H4 (cell line): Measurements from ENCODE around the gene PTK7. TPM values are rescaled to one million over a fixed set of nuclear protein-coding genes. Genes with fewer than 3 reads are reported as not detected.
A peak's percentile ranks its signal among the peaks of the same experiment; 100 is the strongest.
"Not testable (repeated sequence)": the region's sequence is repeated elsewhere in the genome, so short reads cannot be mapped to it uniquely, and the experiment has no call there.

ENCODE experiments used
- DNase-seq: peaks from one replicate; pipeline ENCODE4 v3.0.0-alpha.2; 2015; ENCODE audit warnings: low spot score
- total RNA-seq: library from RNA; depleted of rRNA; stranded (reverse); fragments of >200 nt; shearing (Covaris generic); gene quantifications from 2 replicates; pipeline ENCODE4 v1.2.3, GENCODE V29; 2014; rRNA removed

PTK7 gene
- total RNA-seq: 46.0 and 57.7 TPM in 2 replicates

DNA sequence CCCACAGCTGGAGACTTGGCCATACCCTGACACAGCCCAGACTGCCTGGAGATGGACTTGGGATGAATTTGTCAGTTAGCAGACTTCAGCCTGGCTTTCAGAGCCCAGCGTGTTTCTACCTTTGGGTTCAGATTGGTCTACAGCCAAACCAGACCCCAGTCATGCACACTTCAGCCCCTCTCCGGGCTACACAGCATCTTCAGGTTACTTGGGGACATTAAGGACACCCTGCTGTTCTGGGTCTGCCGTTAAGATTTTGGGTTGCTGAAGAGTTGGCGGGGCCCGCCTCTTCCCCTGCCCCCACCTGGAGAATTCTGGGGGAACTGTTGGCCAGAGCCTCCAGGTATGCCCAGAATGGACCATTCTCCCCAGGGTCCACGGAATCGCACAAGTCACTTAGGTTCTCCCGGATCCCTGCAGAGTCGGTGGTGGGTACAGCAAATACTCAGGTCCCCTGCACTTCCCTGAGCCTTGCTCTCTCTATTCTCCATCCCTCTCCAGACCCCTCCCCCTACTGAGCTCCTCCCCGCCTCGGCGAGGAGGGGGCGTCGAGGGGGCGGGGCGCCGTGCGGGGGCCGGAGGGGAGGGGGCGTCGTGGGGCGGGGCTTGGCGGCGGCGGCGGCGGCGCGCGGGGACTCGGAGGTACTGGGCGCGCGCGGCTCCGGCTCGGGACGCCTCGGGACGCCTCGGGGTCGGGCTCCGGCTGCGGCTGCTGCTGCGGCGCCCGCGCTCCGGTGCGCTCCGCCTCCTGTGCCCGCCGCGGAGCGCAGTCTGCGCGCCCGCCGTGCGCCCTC lies at the start of gene PTK7:
Gene PTK7 (plus strand): TSS at position 645 of the 794 bp plus-strand sequence. CDS start 175 bp downstream, outside the sequence.
- DNase-seq: peak; percentile 47

GRCh38 chr6:43026365-43026764 lies 49.7 kb upstream of the PTK7 start:
- no peak for DNase-seq

- DNase-seq: no peak
These were observed 47.0 kb upstream of the PTK7 start for GRCh38 chr6:43029120-43029519.

DNA sequence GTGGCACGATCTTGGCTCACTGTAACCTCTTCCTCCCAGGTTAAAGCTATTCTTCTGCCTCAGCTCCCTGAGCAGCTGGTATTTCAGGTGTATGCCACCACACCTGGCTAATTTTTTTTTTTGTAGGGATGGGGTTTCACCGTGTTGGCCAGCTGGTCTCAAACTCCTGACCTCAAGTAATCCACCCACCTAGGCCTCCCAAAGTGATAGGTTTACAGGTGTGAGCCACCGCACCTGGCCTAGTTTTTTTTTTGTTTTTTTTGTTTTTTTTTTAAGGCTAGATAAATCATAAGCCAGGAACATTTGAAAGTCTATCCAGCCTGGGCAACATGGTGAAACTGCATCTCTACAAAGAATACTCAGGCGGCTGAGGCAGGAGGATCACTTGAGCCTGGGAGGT lies 43.8 kb upstream of the PTK7 start:
- DNase-seq: no peak

GRCh38 chr6:43033496-43034189 lies 42.5 kb upstream of the PTK7 start:
- DNase-seq: no peak

DNA sequence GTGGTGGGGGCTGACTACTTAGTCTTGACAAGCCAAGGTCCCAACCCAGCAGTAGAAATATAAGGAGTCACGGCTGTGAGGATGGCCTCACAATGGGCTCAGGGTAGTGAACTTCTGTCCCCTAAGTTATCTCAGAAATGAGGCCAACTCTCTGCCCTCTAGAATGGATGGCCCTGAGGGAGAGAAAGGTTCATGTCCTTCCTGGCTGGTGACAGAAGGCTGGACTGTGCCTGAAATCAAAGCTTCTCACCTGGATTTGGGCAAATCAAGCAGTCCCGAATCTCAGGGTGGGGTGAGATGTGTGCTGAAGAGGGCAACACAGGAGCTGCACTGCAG lies 42.0 kb upstream of the PTK7 start:
- DNase-seq: no peak

DNA sequence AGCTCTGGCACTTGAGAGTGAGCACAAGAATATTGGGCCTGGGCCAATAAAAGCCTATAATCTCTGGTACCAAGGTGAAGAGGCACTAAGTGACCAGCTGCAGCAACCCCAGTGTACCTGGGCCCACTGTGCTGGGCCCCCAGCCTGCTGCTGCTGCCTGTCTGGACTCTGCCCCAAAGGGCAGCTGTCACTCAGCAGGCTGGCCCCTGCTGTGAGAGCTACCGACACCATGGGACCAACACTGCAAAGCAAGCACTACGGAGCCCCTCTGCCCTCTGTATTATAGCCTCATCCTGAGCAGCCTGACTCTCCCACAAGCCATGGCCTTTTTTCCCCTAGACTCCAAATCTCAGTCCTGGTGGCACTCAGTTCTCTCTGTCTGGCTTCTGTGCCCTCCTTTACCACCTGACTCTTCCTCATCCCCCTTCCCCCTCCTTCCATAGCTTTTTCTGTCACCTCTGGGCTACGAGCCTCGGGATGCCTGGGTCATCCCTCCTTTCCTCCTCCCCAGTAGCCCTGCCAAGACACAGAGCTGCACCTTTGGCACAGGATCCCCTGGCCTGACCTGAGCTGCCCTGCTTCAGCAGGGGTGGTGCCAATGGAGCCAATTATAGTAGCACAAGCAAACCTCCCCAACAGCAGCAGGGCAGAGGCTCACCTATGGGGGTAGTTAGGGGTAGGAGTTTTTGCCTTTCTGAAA lies 40.5 kb upstream of the PTK7 start:
- DNase-seq: no peak

- no peak for DNase-seq
These were observed 39.4 kb upstream of the PTK7 start for GRCh38 chr6:43036712-43037111.

DNA sequence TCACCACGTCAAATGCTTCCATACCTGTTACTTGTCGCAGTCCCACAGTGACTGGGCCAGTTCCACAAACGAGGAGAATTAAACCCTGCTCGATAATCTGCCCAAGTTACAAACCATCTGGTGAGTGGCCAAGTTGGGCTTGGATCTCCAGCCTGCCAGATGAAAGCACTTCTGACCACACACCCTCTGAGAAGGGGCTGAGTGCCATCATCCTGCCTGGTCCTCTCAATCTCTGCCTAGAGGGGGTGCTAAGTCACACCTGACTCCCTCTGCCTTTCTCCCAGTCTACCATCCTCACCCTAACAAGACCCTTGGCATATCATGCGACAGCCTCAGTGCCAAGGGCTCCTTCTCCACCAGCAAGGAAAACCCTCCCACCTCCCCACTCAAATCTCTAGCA lies 38.9 kb upstream of the PTK7 start:
- DNase-seq: no peak

- no peak for DNase-seq
These were observed 38.4 kb upstream of the PTK7 start for GRCh38 chr6:43037706-43038105.

GRCh38 chr6:43038727-43039126 lies 37.4 kb upstream of the PTK7 start:
- DNase-seq: no peak

GRCh38 chr6:43040542-43041257 lies 35.4 kb upstream of the PTK7 start:
- DNase-seq: no peak

- DNase-seq: not testable (repeated sequence)
These were observed 34.6 kb upstream of the PTK7 start for GRCh38 chr6:43041475-43041874.

- DNase-seq: no peak
These were observed 32.8 kb upstream of the PTK7 start for GRCh38 chr6:43043310-43043709.

DNA sequence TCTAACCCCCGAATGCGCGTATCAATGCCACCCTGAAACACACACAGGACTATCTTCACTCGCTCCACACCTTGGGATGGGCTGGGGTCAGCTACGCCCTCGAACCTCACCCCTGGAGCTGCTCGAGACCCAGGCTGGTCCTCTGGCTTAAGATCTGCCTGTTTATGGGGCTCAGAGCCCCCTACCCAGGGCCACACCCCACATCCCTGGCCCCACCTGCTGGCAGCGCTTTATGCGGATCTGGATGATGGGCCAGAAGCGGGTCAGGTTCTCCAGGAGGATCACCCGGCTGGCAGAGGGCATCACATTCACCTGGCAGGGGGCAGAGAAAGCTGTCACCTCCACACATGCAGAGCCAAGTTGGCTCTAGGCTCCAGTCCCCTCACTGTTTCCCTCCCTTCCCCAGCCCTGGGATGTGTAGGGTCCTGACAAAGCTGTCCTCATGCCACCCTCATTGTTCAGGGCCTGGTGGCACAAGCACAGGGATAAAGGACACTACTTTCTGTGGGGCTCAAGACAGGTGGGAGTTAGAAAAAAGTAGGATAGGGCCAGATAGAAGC lies 30.7 kb upstream of the PTK7 start:
- no peak for DNase-seq

DNA sequence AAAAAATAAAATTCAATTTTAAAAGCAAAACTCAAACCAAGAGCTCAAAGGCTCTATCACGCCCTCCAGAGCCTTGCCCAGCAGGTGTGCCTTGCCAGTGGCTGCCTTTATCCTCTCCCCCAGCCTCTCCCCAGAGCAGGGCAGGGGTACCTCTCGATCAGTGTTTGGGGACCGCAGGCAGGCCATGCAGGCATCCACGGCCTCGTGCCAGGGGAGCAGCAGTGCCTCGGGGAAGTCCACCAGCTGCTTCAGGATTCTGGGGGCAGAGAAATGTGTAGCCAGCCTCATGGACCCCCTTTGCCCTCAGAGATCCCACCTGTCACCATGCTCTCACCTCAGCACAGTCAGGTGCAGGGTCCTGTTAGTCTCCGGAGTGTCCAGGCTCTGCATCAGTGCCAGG lies 28.1 kb upstream of the PTK7 start:
- DNase-seq: no peak

DNA sequence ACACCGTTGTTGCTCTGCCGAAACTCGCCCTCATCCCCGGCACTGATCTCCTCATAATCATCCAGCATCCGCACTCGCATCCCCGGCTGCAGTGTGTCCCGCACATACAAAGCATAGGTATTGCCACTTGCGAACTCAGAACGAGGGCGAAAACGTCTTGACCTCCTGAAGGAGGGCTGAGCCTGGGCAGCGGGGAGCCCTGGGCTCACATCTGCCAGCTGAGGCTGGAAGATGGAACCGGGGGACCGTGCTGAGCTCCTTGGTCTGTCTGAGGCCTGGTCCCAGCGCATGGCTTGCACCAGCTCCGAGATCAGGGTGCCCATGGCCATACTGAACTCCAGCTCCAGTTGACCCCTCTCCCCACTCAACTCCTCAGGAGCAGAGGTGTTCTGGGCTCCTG lies 25.1 kb upstream of the PTK7 start:
- DNase-seq: no peak

- no peak for DNase-seq
These were observed 23.8 kb upstream of the PTK7 start for GRCh38 chr6:43052225-43052841.

GRCh38 chr6:43052842-43053544 lies 23.1 kb upstream of the PTK7 start:
- DNase-seq: no peak

DNA sequence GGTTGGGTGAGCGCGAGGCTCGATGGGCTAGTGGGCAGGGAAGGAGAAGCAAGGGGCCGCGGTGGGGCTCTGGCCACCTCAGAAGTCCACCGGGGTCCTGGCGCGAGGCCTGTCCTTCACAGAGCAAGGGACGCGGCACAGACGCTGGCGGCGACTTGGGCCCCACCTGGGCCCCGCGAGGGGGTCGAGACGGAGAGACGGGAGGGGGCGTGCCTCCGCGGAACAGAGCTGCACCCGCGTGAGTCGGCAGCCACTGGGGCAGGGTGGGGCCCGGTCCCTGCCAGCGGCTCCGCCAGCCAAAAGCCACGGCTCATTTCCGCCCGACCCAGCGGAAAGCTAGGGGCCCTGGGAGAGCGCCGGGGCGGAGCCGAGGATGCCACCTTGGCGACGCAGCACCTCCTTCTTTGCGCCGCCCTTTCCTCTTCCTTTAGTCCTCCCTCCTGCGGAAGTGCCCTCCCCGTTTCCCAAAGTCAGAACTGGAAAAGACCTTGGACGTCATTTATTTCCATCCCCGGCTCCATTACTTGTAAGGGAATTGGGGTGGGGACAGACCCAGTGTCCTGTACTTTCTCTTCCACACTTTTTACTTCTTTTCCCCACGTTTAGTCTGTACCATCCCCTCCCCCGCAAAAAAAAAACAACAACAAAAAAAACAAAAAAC lies 22.4 kb upstream of the PTK7 start, which contains the start of gene CUL7:
Gene CUL7 (minus strand): TSS at position 307 of the 661 bp plus-strand sequence. CDS start 1,063 bp downstream, outside the sequence.
- DNase-seq: peak; percentile 98
